ENCODE data around the gene BLOC1S1. TPM values are rescaled to one million over a fixed set of nuclear protein-coding genes. Genes with fewer than 3 reads are reported as not detected.

The BLOC1S1 gene
- total RNA-seq, 4 donors from 2014 or later = 193 to 251 (median 239) TPM

DNA sequence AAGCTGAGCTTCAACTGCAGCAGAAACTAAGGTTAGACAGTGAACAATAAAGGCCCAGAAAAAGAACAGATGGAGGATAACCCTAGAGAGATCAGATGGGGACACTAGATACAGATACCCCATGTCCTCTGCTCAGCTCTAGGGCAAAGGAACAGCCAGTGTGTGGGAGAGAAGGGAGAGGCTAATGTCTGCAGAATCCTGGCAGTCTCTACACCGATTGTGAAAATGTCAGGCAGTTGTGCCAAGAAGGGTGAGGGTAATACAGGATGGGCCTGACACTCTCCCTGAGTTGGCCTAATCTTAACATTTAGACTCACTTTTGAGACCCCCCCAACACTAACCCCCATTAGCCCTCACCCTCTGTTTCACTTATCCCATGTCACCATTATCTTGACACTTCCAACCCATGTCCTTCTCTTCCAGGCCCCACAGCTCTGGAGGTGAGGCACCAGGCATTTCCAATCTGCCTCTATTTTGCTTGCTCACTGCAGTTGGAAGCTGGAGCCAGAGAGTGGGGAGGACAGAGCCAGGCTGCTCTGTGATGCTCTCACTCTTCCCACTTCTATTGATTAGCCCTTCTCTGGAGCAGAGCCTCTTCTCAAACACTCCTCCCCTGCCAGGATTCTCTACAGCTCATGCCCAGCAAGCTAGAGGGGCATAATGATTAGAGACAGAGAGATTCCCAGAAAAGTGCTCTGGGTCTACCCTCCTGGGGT is 3.0 kb upstream of the BLOC1S1 start:
- TF ChIP-seq, protein P1, sequence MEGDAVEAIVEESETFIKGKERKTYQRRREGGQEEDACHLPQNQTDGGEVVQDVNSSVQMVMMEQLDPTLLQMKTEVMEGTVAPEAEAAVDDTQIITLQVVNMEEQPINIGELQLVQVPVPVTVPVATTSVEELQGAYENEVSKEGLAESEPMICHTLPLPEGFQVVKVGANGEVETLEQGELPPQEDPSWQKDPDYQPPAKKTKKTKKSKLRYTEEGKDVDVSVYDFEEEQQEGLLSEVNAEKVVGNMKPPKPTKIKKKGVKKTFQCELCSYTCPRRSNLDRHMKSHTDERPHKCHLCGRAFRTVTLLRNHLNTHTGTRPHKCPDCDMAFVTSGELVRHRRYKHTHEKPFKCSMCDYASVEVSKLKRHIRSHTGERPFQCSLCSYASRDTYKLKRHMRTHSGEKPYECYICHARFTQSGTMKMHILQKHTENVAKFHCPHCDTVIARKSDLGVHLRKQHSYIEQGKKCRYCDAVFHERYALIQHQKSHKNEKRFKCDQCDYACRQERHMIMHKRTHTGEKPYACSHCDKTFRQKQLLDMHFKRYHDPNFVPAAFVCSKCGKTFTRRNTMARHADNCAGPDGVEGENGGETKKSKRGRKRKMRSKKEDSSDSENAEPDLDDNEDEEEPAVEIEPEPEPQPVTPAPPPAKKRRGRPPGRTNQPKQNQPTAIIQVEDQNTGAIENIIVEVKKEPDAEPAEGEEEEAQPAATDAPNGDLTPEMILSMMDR (IDR thresholded peaks at IDR 0.05; ENCODE audit: low read depth) = no peak

DNA sequence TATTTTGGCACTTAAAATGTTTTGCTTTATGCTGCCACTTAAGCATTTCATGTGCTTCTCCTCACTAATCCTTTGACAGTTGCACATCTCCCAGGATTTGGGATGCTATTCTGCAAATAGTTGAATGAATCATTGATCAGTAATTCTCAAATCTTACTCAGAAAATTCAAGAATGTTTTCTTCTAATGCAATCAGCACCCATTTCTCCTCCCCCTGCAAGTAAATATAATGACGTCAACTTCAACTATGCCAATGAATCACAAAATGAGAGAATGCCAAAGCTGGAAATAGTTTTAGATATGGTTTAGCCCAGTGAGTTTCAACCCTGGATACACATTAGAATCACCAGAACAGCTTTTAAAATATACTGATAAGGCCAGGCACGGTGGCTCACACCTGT is 2.1 kb upstream of the BLOC1S1 start:
- TF ChIP-seq, protein P1 (IDR thresholded peaks at IDR 0.05; ENCODE audit: low read depth) = no peak

- TF ChIP-seq, protein P1 (IDR thresholded peaks at IDR 0.05; ENCODE audit: low read depth) = no peak
Observed at GRCh38 chr12:55715169-55715764, 579 bp upstream of the BLOC1S1 start.

- TF ChIP-seq, protein P1 (IDR thresholded peaks at IDR 0.05; ENCODE audit: low read depth) = no peak
Observed at GRCh38 chr12:55716582-55716957, 724 bp downstream of the BLOC1S1 start.

GRCh38 chr12:55717011-55718007 is 1.5 kb downstream of the BLOC1S1 start:
- TF ChIP-seq, protein P1 (IDR thresholded peaks at IDR 0.05; ENCODE audit: low read depth) = no peak

- TF ChIP-seq, protein P1 (IDR thresholded peaks at IDR 0.05; ENCODE audit: low read depth) = no peak
Observed at GRCh38 chr12:55718015-55718414, 2.2 kb downstream of the BLOC1S1 start.
